SK-N-SH treated with all-trans-retinoic acid at 6 μM for 48 hours (cell line): ENCODE data around the gene KRT4.

Experiments
- ARNTL ChIP-seq: fragments of 450-650 bp; formaldehyde crosslinking; IDR thresholded peaks from 2 replicates; pipeline ENCODE4 v1.5.0; 2020; ENCODE audit warnings: low read depth, mild to moderate bottlenecking, moderate library complexity, borderline replicate concordance
- CSDC2 ChIP-seq: fragments of 250-450 bp; sonication (Bioruptor Pico); IDR thresholded peaks from 2 replicates; pipeline ENCODE4 v1.5.0; 2020; ENCODE audit warnings: mild to moderate bottlenecking, moderate library complexity
- ESRRG ChIP-seq: fragments of 250-450 bp; sonication (Bioruptor Pico); IDR thresholded peaks from 2 replicates; pipeline ENCODE4 v1.6.1; 2021; ENCODE audit warnings: mild to moderate bottlenecking
- GLIS3 ChIP-seq: fragments of 250-450 bp; sonication (Bioruptor Pico); IDR thresholded peaks from 2 replicates; pipeline ENCODE4 v1.5.0; 2020; ENCODE audit warnings: mild to moderate bottlenecking, moderate library complexity
- ISL1 ChIP-seq: fragments of 250-450 bp; sonication (Bioruptor Pico); IDR thresholded peaks from 2 replicates; pipeline ENCODE4 v2.1.2; 2022; ENCODE audit warnings: mild to moderate bottlenecking, moderate library complexity
- PPARA ChIP-seq: fragments of 250-450 bp; sonication (Bioruptor Pico); IDR thresholded peaks from 2 replicates; pipeline ENCODE4 v1.5.0; 2020; ENCODE audit warnings: mild to moderate bottlenecking, borderline replicate concordance
- RARB ChIP-seq: fragments of 250-450 bp; sonication (Bioruptor Pico); IDR thresholded peaks from 2 replicates; pipeline ENCODE4 v1.8.0; 2021; ENCODE audit warnings: mild to moderate bottlenecking, moderate library complexity
- SNAI2 ChIP-seq: fragments of 250-450 bp; sonication (Bioruptor Pico); IDR thresholded peaks from 2 replicates; pipeline ENCODE4 v1.5.0; 2020; ENCODE audit warnings: mild to moderate bottlenecking, moderate library complexity
- TCF4 ChIP-seq: fragments of 250-450 bp; sonication (Bioruptor Pico); IDR thresholded peaks from 2 replicates; pipeline ENCODE4 v1.8.0; 2021; ENCODE audit warnings: mild to moderate bottlenecking, moderate library complexity, borderline replicate concordance
- ZC3H10 ChIP-seq: fragments of 250-450 bp; sonication (Bioruptor Pico); IDR thresholded peaks from 2 replicates; pipeline ENCODE4 v1.5.1; 2021; ENCODE audit warnings: mild to moderate bottlenecking, moderate library complexity
- ZFP30 ChIP-seq: fragments of 450-650 bp; formaldehyde crosslinking; IDR thresholded peaks from 2 replicates; pipeline ENCODE4 v1.5.0; 2022; ENCODE audit warnings: mild to moderate bottlenecking, moderate library complexity
- ZNF70 ChIP-seq: fragments of 450-650 bp; formaldehyde crosslinking; IDR thresholded peaks from 2 replicates; pipeline ENCODE4 v1.5.0; 2020; ENCODE audit warnings: mild to moderate bottlenecking, moderate library complexity
- TF ChIP-seq, protein P1 (sequence below): fragments of 250-450 bp; sonication (Bioruptor Pico); IDR thresholded peaks from 2 replicates; pipeline ENCODE4 v1.5.1; 2020; ENCODE audit warnings: low read depth, mild to moderate bottlenecking, moderate library complexity
- TF ChIP-seq, protein P2 (sequence below): fragments of 250-450 bp; sonication (Bioruptor Pico); IDR thresholded peaks from 2 replicates; pipeline ENCODE4 v1.5.0; 2020; ENCODE audit warnings: mild to moderate bottlenecking, moderate library complexity

DNA sequence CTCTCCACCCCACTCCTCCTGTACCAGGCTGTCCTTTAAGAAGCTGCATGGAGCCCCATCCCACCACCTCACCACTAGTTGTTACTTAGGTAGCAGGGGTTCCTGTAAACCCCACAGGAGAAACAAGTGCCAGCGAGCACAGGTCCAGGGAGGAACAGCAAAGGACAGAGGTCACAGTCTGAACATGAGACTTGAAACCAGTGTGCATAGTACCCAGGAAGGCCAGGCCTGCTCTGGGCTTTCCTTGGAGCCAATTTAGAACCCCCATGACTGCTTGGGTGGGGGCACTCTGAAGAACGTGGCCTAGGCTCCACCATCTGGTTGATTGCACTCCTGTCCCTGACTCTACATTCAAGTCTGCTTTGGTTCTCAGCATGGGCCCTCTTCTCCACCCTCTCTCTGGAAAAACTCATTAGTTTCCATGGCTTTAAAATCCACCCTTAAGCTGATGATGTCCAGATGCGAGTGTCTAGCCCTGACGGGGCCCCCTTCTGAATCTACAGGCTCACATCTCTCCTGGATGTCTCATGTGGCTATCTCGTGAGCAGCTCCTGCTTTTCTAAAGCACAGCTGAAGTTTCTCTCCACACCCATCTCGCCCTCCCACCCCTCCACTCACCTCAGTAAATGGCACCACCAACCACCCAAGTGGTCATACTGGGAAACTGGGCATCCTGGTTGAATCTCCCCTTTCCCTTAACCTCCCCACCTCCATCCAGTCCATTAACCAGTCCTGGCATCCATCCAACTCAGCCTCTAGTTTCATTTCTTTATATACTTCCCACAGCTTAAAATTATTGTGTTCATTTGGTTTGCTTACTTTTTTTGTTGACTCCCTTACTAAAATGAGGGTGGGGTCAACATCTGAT, 26.4 kb downstream of the KRT4 start:
- TF ChIP-seq ZNF70 (CRISPR knock-in tag) (no peak), ARNTL (no peak), ZFP30 (CRISPR knock-in tag) (no peak), ISL1 (CRISPR knock-in tag) (no peak), SNAI2 (no peak), PPARA (CRISPR knock-in tag) (no peak), TCF4 (CRISPR knock-in tag) (no peak), GLIS3 (no peak), RARB (no peak), ESRRG (CRISPR knock-in tag) (no peak), CSDC2 (CRISPR knock-in tag) (no peak), ZC3H10 (CRISPR knock-in tag) (no peak)
- TF ChIP-seq, protein P1, sequence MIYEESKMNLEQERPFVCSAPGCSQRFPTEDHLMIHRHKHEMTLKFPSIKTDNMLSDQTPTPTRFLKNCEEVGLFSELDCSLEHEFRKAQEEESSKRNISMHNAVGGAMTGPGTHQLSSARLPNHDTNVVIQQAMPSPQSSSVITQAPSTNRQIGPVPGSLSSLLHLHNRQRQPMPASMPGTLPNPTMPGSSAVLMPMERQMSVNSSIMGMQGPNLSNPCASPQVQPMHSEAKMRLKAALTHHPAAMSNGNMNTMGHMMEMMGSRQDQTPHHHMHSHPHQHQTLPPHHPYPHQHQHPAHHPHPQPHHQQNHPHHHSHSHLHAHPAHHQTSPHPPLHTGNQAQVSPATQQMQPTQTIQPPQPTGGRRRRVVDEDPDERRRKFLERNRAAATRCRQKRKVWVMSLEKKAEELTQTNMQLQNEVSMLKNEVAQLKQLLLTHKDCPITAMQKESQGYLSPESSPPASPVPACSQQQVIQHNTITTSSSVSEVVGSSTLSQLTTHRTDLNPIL, result no peak
- TF ChIP-seq, protein P2, sequence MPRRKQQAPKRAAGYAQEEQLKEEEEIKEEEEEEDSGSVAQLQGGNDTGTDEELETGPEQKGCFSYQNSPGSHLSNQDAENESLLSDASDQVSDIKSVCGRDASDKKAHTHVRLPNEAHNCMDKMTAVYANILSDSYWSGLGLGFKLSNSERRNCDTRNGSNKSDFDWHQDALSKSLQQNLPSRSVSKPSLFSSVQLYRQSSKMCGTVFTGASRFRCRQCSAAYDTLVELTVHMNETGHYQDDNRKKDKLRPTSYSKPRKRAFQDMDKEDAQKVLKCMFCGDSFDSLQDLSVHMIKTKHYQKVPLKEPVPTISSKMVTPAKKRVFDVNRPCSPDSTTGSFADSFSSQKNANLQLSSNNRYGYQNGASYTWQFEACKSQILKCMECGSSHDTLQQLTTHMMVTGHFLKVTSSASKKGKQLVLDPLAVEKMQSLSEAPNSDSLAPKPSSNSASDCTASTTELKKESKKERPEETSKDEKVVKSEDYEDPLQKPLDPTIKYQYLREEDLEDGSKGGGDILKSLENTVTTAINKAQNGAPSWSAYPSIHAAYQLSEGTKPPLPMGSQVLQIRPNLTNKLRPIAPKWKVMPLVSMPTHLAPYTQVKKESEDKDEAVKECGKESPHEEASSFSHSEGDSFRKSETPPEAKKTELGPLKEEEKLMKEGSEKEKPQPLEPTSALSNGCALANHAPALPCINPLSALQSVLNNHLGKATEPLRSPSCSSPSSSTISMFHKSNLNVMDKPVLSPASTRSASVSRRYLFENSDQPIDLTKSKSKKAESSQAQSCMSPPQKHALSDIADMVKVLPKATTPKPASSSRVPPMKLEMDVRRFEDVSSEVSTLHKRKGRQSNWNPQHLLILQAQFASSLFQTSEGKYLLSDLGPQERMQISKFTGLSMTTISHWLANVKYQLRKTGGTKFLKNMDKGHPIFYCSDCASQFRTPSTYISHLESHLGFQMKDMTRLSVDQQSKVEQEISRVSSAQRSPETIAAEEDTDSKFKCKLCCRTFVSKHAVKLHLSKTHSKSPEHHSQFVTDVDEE (CRISPR knock-in tag), result no peak
